PC-3 (cell line): ENCODE results near the gene TESMIN. TPM values are rescaled to one million over a fixed set of nuclear protein-coding genes. Genes with fewer than 3 reads are reported as not detected.

Experiments used
- ATAC-seq: fragments of 200-7000 bp; cut with Tn5 transposase; 2 replicates; pipeline ENCODE4 v1.9.1; 2020; ENCODE audit warnings: mild to moderate bottlenecking, moderate library complexity
- BruUV-seq: library from RNA; stranded (reverse); fragments of 400-500 nt; replicated peaks from 2 replicates; lab custom pipeline; 2021; lab: Mats Ljungman, UMichigan
- CTCF ChIA-PET: fragments of 300-600 bp; sonication (Branson Sonifier 250); formaldehyde crosslinking; loops from one replicate; lab custom pipeline; 2022; ENCODE audit warnings: antibody characterized with exemption; lab: Charles Lee
- POLR2A ChIA-PET: fragments of 300-600 bp; sonication (Branson Sonifier 250); formaldehyde crosslinking; loops from one replicate; lab custom pipeline; 2022; ENCODE audit warnings: antibody characterized with exemption; ENCODE audit not compliant: unreplicated experiment; lab: Charles Lee
- DNase-seq: peaks from one replicate; pipeline ENCODE4 v3.0.0-alpha.2; 2015
- H2AFZ ChIP-seq: fragments of 300-600 bp; sonication (generic); 2 replicates; pipeline ENCODE4 v1.6.0; 2016; ENCODE audit warnings: antibody characterized with exemption, low read length
- H3F3A ChIP-seq: fragments of 300-600 bp; sonication (generic); one replicate; pipeline ENCODE4 v1.6.0; 2017; ENCODE audit warnings: antibody characterized with exemption, low read length, control low read depth, mild to moderate bottlenecking; ENCODE audit not compliant: unreplicated experiment
- H3K27ac ChIP-seq: fragments of 300-600 bp; sonication (generic); 2 replicates; pipeline ENCODE4 v1.5.1; 2016; ENCODE audit warnings: mild to moderate bottlenecking, low read length
- H3K27me3 ChIP-seq: fragments of 300-600 bp; sonication (generic); 2 replicates; pipeline ENCODE4 v1.6.1; 2016; ENCODE audit warnings: low read length, mixed read lengths
- H3K36me3 ChIP-seq: fragments of 300-600 bp; sonication (generic); 2 replicates; pipeline ENCODE4 v1.6.1; 2016; ENCODE audit warnings: low read depth, mixed run types, low read length, mixed read lengths
- H3K4me1 ChIP-seq: fragments of 300-600 bp; sonication (generic); 2 replicates; pipeline ENCODE4 v1.5.1; 2016; ENCODE audit warnings: low read length; ENCODE audit not compliant: insufficient read depth
- H3K4me2 ChIP-seq: fragments of 300-600 bp; sonication (generic); 2 replicates; pipeline ENCODE4 v1.6.0; 2016; ENCODE audit warnings: low read length
- H3K4me3 ChIP-seq: fragments of 300-600 bp; sonication (generic); 2 replicates; pipeline ENCODE4 v1.5.1; 2016; ENCODE audit warnings: mild to moderate bottlenecking, low read length, mixed read lengths
- H3K79me2 ChIP-seq: fragments of 300-600 bp; sonication (generic); 2 replicates; pipeline ENCODE4 v1.6.1; 2017; ENCODE audit warnings: low read length, mixed read lengths
- H3K9ac ChIP-seq: fragments of 300-600 bp; sonication (generic); 2 replicates; pipeline ENCODE4 v1.6.0; 2016; ENCODE audit warnings: mild to moderate bottlenecking, low read length
- H3K9me2 ChIP-seq: fragments of 300-600 bp; sonication (generic); replicated peaks from 2 replicates; pipeline ENCODE4 v1.6.1; 2016; ENCODE audit warnings: mixed run types, low read length, mixed read lengths
- H3K9me3 ChIP-seq: fragments of 300-600 bp; sonication (generic); 2 replicates; pipeline ENCODE4 v1.6.1; 2016; ENCODE audit warnings: low read length, mixed read lengths
- H4K20me1 ChIP-seq: fragments of 300-600 bp; sonication (generic); 2 replicates; pipeline ENCODE4 v1.6.1; 2016; ENCODE audit warnings: low read length, mixed read lengths
- CTCF ChIP-seq: fragments of 300-600 bp; sonication (generic); conservative IDR thresholded peaks from 2 replicates; pipeline ENCODE4 v1.5.1; 2017; ENCODE audit warnings: antibody characterized with exemption, low read depth, mild to moderate bottlenecking, low read length
- EZH2 ChIP-seq: fragments of 300-600 bp; sonication (generic); IDR thresholded peaks from one replicate; pipeline ENCODE4 v1.6.1; 2017; ENCODE audit warnings: antibody characterized with exemption, mild to moderate bottlenecking, low read length; ENCODE audit not compliant: unreplicated experiment
- EZH2phosphoT487 ChIP-seq: fragments of 300-600 bp; sonication (generic); IDR thresholded peaks from 2 replicates; pipeline ENCODE4 v1.6.1; 2018; ENCODE audit warnings: mild to moderate bottlenecking, antibody characterized with exemption, low read length, borderline replicate concordance
- intact Hi-C: fragments of 100-400 bp; cut with micrococcal nuclease; formaldehyde crosslinking; loops from 2 replicates; pipeline ENCODE4 v1.9.0; 2023
- total RNA-seq: library from RNA; depleted of rRNA; stranded (reverse); fragments of >200 nt; gene quantifications from 2 replicates; pipeline ENCODE4 v1.2.3, GENCODE V29; 2014

TESMIN gene
- total RNA-seq, 1 experiment from 2014 or later = 25.8 TPM

DNA sequence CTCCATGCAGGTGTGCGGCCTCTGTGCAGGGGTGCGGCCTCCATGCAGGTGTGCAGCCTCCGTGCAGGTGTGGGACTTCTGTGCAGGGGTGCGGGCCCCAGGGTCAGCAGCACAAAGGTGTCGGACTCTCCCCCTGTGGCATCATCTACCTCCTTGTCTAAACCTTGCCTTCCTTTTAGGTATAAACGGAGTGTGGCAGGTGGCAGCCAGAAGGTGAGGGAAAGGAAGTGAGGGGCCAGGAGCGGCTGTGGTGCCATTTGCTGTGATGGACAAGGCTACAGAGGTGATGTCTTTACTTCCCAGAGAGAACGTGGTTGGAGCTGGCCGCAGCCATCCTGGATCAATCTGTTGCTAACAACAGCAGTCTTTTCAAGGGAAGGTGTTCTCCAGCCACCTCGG lies 57.8 kb downstream of the TESMIN start:
- POLR2A ChIA-PET = no interaction called here
- ATAC-seq = no peak

GRCh38 chr11:68692871-68693483 lies 58.3 kb downstream of the TESMIN start:
- BruUV-seq = no TSS peak
- H3K9ac ChIP-seq = no peak overlapping the region

More for the DNA sequence above, 57.8 kb downstream of the TESMIN start:
- H3F3A ChIP-seq = no peaks in the 10 kb centered on the region
- no peak overlapping the region for H2AFZ ChIP-seq
- no peaks in the 10 kb centered on the region for H3K36me3 ChIP-seq
- H3K4me1 ChIP-seq = no peaks in the 10 kb centered on the region
- no peaks in the 10 kb centered on the region for H3K9me2 ChIP-seq
- DNase-seq = no peak
- H3K4me2 ChIP-seq = no peak overlapping the region
- H3K9ac ChIP-seq = no peak overlapping the region
- intact Hi-C loops = no loop called here
- H3K4me3 ChIP-seq = no peak overlapping the region
- CTCF ChIA-PET = no interaction called here
- BruUV-seq = no TSS peak
- H3K27ac ChIP-seq = no peak overlapping the region
- H3K9me3 ChIP-seq = no peaks in the 10 kb centered on the region
- no peaks in the 10 kb centered on the region for H4K20me1 ChIP-seq
- TF ChIP-seq EZH2phosphoT487 (no peak), CTCF (no peak)
- H3K79me2 ChIP-seq = no peaks in the 10 kb centered on the region
- H3K27me3 ChIP-seq = no peaks in the 10 kb centered on the region; the same call in 1 of the 2 replicates

More at GRCh38 chr11:68692871-68693483, 58.3 kb downstream of the TESMIN start:
- Histone ChIP-seq H3K9me2 (no peaks in the 10 kb centered on the region), H3K4me1 (no peaks in the 10 kb centered on the region), H2AFZ (no peak overlapping the region), H3F3A (no peaks in the 10 kb centered on the region), H4K20me1 (no peaks in the 10 kb centered on the region), H3K79me2 (no peaks in the 10 kb centered on the region), H3K9me3 (no peaks in the 10 kb centered on the region), H3K4me2 (no peak overlapping the region), H3K27me3 (no peaks in the 10 kb centered on the region; the same call in 1 of the 2 replicates), H3K36me3 (no peaks in the 10 kb centered on the region), H3K4me3 (no peak overlapping the region), H3K27ac (no peak overlapping the region)
- POLR2A ChIA-PET = no interaction called here
- CTCF ChIA-PET = no interaction called here
- ATAC-seq = no peak
- DNase-seq = no peak
- TF ChIP-seq EZH2phosphoT487 (no peak), EZH2 (no peak), CTCF (no peak)
- intact Hi-C loops = no loop called here
